Measurements from ENCODE around the gene MAML2.

DNA sequence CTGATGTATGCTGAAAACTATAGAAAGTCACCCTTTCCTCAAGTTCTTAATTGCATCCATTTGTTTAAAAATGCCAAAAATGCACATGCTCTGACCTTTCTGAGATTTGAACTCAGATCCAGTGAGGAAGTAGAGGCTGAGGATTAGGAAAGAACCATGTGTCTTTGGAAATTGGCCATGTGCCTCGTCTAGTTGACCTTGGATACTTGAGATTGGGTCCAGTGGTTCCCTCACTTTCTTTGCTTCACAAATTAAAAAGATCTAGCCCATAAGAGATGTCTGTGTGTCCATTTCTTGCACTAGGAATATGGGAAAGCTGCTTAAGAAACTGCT is 128.3 kb downstream of the MAML2 start:
- TF ChIP-seq, protein P1, sequence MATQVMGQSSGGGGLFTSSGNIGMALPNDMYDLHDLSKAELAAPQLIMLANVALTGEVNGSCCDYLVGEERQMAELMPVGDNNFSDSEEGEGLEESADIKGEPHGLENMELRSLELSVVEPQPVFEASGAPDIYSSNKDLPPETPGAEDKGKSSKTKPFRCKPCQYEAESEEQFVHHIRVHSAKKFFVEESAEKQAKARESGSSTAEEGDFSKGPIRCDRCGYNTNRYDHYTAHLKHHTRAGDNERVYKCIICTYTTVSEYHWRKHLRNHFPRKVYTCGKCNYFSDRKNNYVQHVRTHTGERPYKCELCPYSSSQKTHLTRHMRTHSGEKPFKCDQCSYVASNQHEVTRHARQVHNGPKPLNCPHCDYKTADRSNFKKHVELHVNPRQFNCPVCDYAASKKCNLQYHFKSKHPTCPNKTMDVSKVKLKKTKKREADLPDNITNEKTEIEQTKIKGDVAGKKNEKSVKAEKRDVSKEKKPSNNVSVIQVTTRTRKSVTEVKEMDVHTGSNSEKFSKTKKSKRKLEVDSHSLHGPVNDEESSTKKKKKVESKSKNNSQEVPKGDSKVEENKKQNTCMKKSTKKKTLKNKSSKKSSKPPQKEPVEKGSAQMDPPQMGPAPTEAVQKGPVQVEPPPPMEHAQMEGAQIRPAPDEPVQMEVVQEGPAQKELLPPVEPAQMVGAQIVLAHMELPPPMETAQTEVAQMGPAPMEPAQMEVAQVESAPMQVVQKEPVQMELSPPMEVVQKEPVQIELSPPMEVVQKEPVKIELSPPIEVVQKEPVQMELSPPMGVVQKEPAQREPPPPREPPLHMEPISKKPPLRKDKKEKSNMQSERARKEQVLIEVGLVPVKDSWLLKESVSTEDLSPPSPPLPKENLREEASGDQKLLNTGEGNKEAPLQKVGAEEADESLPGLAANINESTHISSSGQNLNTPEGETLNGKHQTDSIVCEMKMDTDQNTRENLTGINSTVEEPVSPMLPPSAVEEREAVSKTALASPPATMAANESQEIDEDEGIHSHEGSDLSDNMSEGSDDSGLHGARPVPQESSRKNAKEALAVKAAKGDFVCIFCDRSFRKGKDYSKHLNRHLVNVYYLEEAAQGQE (IDR thresholded peaks at IDR 0.05; ENCODE audit: borderline replicate concordance), result no peak
- TF ChIP-seq, protein P1 (CRISPR knock-in tag; IDR thresholded peaks at IDR 0.05; ENCODE audit: low read depth), result no peak
- no peak for TF ChIP-seq ZC3H4 (CRISPR knock-in tag; IDR thresholded peaks at IDR 0.05; ENCODE audit: borderline replicate concordance)
- TF ChIP-seq BRCA1 (IDR thresholded peaks at IDR 0.05), result no peak
- TF ChIP-seq BRCA1 (CRISPR knock-in tag; IDR thresholded peaks at IDR 0.05), result no peak
- no peak for TF ChIP-seq ZNF717 (CRISPR knock-in tag; IDR thresholded peaks at IDR 0.05)
- TF ChIP-seq SMAD3 (CRISPR knock-in tag; conservative IDR thresholded peaks at IDR 0.05), result no peak
- no peak for TF ChIP-seq CHD2 (IDR thresholded peaks at IDR 0.05; ENCODE audit: low read depth, low read length)
- no peak for TF ChIP-seq PHB2 (IDR thresholded peaks at IDR 0.05; ENCODE audit: low read depth)
- no peak for TF ChIP-seq EZH2 (IDR thresholded peaks at IDR 0.05; ENCODE audit: borderline replicate concordance, low read depth, low read length)
- TF ChIP-seq, protein P2, sequence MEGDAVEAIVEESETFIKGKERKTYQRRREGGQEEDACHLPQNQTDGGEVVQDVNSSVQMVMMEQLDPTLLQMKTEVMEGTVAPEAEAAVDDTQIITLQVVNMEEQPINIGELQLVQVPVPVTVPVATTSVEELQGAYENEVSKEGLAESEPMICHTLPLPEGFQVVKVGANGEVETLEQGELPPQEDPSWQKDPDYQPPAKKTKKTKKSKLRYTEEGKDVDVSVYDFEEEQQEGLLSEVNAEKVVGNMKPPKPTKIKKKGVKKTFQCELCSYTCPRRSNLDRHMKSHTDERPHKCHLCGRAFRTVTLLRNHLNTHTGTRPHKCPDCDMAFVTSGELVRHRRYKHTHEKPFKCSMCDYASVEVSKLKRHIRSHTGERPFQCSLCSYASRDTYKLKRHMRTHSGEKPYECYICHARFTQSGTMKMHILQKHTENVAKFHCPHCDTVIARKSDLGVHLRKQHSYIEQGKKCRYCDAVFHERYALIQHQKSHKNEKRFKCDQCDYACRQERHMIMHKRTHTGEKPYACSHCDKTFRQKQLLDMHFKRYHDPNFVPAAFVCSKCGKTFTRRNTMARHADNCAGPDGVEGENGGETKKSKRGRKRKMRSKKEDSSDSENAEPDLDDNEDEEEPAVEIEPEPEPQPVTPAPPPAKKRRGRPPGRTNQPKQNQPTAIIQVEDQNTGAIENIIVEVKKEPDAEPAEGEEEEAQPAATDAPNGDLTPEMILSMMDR (IDR thresholded peaks at IDR 0.05 in 2 of 3, conservative IDR thresholded peaks at IDR 0.05 in 1 of 3; ENCODE audit: insufficient read depth in 2 of 3, low read depth in 1 of 3, low read length in 3 of 3), result no peak
- TF ChIP-seq, protein P3, sequence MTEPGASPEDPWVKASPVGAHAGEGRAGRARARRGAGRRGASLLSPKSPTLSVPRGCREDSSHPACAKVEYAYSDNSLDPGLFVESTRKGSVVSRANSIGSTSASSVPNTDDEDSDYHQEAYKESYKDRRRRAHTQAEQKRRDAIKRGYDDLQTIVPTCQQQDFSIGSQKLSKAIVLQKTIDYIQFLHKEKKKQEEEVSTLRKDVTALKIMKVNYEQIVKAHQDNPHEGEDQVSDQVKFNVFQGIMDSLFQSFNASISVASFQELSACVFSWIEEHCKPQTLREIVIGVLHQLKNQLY (CRISPR knock-in tag; conservative IDR thresholded peaks at IDR 0.05), result no peak
- TF ChIP-seq POLR2A (conservative IDR thresholded peaks at IDR 0.05), result no peak

Measured in K562 (cell line).